CD4-positive, alpha-beta T cell treated with Interleukin-21 for 1 hour (primary cell): ENCODE data around the gene CAPRIN2.

Experiments
- DNase-seq: peaks from one replicate; pipeline ENCODE4 v3.0.0-alpha.2; 2020

CAPRIN2 gene

GRCh38 chr12:30757316-30757715 is 2.6 kb upstream of the CAPRIN2 start:
- DNase-seq: no peak

- no peak for DNase-seq
Measured at GRCh38 chr12:30756074-30756473, 1.3 kb upstream of the CAPRIN2 start.

GRCh38 chr12:30755395-30755762 is 628 bp upstream of the CAPRIN2 start:
- DNase-seq: no peak

- DNase-seq: no peak
Measured at GRCh38 chr12:30754383-30754749, 385 bp downstream of the CAPRIN2 start.

DNA sequence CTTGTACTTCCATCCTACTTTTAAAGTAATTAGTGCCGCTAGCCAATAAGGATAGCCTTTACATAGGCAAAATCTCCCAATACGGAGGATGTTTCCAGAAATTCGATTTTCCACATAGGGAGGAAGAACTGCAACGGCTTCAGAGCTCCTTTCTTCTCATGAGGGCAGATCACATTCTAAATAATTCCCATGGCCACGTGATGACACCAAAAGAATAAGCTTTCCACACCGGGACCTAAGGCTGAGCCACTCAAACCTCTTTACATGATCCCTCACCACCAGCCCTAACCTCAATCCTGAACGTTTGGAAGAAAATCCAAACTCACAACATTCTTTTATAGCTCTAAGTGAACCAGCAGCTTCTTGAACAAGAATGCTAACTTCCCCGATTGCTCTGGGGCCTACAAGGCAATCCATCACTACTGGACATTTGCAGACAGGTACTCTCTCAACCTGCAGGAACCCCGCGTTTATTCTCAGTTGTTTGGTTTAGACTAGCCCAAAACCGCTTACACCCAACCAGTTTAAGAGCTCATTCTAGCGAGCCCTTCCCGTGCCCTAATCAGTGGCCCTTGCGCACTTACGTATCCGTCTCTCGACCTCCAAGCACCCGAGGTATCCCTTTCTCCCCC is 884 bp downstream of the CAPRIN2 start:
- DNase-seq: no peak

- peak; percentile 4 for DNase-seq
Measured at GRCh38 chr12:30753233-30753632, 1.5 kb downstream of the CAPRIN2 start.

DNA sequence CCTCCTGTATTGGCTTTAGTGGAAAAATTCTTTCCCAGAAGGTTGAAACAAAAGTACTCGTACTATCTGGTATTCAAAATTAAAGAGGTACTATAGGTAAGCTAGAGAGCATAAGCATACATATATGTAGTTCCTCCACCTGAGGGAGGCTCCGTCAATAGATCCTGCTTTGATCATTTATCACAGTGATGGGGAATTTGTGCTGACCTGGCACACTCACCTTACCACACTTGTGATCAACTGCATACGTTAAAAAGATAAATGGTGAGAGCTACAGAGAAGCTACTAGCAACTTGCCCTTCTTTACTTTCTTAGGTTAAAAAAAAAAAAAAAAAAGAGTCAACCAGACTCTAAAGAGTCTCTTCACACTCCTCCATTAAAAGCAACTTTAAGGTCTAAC is 2.5 kb downstream of the CAPRIN2 start:
- no peak for DNase-seq

DNA sequence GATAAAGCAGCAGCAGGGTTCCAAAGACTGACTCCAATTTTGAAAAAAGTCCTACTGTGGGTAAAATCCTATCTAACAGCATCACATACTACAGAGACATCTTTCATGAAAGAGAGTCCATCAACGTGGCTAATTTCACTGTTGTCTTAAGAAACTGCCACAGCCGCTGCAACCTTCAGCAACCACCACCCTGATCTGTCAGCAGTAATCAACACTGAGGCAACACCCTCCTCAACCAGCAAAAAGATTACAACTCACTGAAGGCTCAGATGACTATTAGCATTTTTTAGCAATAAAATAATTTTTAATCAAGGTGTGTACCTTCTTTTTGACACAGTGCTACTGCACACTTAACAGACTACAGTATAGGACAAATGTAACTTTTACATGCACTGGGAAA is 6.6 kb downstream of the CAPRIN2 start:
- DNase-seq: no peak

DNA sequence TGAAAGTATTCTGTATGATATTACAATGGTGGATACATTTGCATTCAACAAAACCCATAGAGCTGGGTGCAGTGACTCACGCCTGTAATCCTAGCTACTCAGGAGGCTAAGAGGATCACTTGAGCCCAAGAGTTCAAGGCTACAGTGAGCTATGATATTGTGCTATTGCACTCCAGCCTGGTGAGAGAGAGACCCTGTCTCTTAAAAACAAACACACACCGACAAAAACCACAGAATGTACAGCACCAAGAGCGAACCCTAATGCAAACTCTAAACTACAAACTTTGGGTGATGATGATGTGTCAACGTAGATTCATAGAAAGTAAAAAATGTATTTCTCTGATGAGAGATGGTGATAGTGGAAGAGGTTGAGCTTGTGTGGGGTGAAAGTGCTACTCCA is 8.6 kb downstream of the CAPRIN2 start:
- DNase-seq: no peak

DNA sequence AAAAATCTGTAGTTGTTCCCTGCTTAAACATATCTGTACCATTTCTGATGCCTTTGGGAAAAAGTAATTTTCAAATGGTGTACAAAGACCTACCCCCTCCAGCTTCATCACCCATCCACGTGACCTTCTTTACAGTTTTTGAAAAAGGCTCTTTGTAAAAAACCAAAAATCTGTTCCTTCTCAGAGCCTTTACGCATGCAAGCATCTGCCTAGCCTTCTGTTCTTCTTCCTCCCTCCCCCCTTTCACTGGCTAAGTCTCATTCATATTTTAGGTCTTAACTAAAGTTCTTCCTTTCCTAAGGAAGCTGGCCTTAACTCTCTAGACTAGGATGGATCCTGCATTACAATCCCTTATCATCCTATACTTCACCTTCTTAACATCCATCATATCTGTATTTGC is 10.4 kb downstream of the CAPRIN2 start:
- DNase-seq: no peak

- no peak for DNase-seq
Measured at GRCh38 chr12:30740274-30740673, 14.5 kb downstream of the CAPRIN2 start.

GRCh38 chr12:30739020-30739419 is 15.7 kb downstream of the CAPRIN2 start:
- DNase-seq: no peak

GRCh38 chr12:30732954-30733637 is 21.7 kb downstream of the CAPRIN2 start:
- DNase-seq: no peak

- DNase-seq: no peak
Measured at GRCh38 chr12:30730011-30730410, 24.7 kb downstream of the CAPRIN2 start.

DNA sequence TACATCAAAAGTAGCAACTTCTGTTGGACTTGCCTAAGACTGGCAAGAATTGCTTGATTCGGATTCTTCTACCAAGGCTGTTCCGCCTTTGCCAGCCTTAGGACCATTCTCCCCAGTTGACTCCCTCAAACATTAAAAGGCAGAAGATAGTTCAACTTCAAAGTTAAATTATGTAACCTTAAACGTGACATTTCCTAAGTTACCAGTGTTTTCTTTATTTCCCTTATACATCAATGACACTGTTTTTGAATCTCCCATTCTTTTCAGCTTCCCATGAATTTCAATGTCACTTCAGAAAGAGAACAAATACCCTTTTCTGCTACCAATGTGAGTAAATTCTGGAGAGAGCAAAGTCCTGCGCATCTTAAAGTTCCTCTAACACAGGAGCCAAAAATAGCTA is 25.2 kb downstream of the CAPRIN2 start:
- DNase-seq: no peak

DNA sequence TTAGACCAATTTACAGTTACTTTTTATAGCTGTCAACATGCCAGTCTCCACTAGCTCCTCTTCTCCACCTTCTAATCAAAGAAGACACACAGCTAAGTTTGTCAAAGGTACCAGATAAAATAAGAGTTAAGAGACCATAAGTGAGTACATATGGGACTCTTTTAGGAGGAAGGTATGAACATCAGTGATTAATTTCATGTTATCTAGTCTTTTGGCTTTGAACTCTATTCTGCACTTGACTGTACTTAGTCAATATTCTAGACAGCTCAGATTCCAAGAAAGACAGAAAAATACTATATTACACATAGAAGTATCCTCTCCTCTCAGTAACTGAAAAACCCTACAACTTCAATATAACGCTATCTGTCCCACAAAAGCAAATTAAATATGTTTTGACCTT is 28.1 kb downstream of the CAPRIN2 start:
- DNase-seq: no peak

DNA sequence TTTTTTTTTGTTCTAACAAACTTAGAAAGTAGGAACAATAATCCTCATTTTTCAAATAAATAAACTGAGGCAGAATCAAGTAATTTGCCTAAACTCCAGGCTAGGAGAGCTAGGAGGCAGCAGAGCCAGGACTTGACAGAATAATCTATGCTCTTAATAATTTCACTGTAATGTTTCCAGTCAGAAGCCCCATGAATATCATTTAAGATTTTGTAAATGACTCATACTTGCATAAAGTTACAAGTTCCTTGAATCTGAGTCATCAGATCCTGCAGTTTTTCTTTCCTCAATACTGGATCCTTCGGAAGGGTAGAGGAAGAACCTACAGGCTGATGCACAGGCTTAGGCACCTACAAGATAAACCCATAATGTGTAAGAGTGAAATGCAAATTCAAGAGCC is 29.0 kb downstream of the CAPRIN2 start:
- DNase-seq: no peak

DNA sequence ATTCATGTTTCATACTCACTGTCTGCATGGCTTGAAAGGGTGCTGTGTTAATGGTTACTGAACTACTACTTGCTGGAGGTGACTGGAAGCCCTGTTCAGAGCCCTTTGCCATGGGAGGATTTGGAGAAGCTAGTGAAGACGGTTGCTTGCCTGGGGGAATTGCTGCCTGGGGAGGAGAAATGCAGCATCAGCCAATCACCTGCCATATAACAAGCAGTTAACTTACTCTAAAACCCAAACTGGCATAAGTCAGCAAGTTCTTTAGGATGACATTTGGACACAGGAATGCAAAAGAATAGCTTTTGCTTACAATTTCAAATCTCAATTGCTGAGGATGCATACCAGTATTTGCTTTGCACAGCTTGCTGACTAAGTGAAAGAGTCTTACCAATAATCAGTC is 35.7 kb downstream of the CAPRIN2 start:
- DNase-seq: no peak

- no peak for DNase-seq
Measured at GRCh38 chr12:30707613-30708342, 47.0 kb downstream of the CAPRIN2 start.

GRCh38 chr12:30706476-30706875 is 48.3 kb downstream of the CAPRIN2 start:
- DNase-seq: no peak

- no peak for DNase-seq
Measured at GRCh38 chr12:30701056-30701455, 53.7 kb downstream of the CAPRIN2 start.

- DNase-seq: no peak
Measured at GRCh38 chr12:30700216-30700900, 54.4 kb downstream of the CAPRIN2 start.

DNA sequence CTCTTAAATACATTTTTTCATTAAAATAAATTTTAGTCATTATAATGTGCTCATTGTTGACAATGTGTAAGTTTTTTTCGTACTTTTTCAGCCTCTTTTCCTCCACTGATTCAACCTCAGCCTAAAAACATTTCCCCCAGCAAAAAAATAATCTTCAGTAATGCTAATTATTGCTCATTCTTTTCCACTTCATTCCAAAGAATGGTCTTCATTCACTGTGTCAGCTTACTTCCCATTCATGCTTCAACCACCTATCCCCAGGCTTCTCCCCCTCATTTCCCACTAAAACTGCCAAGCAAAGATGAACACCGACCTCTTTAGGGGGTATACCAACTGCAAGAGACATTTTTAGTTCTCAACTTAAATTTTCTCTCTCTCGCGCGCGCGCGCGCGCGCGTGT is 56.4 kb downstream of the CAPRIN2 start:
- DNase-seq: no peak

- no peak for DNase-seq
Measured at GRCh38 chr12:30696943-30697342, 57.8 kb downstream of the CAPRIN2 start.
